Testis (tissue), 3 donors: ENCODE data around the gene MYO1B. TPM values are rescaled to one million over a fixed set of nuclear protein-coding genes. Genes with fewer than 3 reads are reported as not detected.

Experiments
- DNase-seq: peaks from one replicate; pipeline ENCODE4 v3.0.0-alpha.2; 2019
- H3K27ac ChIP-seq, 2 donors: fragments of 200-600 bp; sonication (generic); one replicate each; pipeline ENCODE4 v1.5.1; 2019
- H3K27me3 ChIP-seq: fragments of 200-600 bp; sonication (generic); one replicate; pipeline ENCODE4 v1.5.1; 2019
- H3K36me3 ChIP-seq: fragments of 200-600 bp; sonication (generic); one replicate; pipeline ENCODE4 v1.5.1; 2017; ENCODE audit warnings: low read depth; ENCODE audit errors: missing control alignments
- H3K4me1 ChIP-seq: fragments of 200-600 bp; sonication (generic); one replicate; pipeline ENCODE4 v1.5.1; 2019
- H3K4me3 ChIP-seq, 2 donors: fragments of 200-600 bp; sonication (generic); one replicate each; pipeline ENCODE4 v1.5.1; 2017 to 2019
- H3K9me3 ChIP-seq: fragments of 200-600 bp; sonication (generic); one replicate; pipeline ENCODE4 v1.5.1; 2017
- CTCF ChIP-seq, 3 experiments: fragments of 450-650 bp in 2 of 3; fragments of 200-600 bp in 1 of 3; sonication (generic) in 1 of 3; IDR thresholded peaks; one replicate each; pipeline ENCODE4 v1.5.1; 2016 to 2019; ENCODE audit warnings: antibody characterized with exemption in 3 of 3, mild to moderate bottlenecking in 2 of 3, moderate library complexity in 1 of 3
- POLR2A ChIP-seq: fragments of 450-650 bp; IDR thresholded peaks from one replicate; pipeline ENCODE4 v1.6.1; 2017; ENCODE audit warnings: antibody characterized with exemption, mild to moderate bottlenecking, moderate library complexity
- WGBS, 2 donors: methylation state at CpG; one replicate each; pipeline ENCODE4 v1.1.5; 2018; 5-methylcytosine and 5-hydroxymethylcytosine counted together
- intact Hi-C: fragments of 100-400 bp; cut with DNase I; formaldehyde crosslinking; loops from one replicate; pipeline ENCODE4 v1.15.1; 2023; ENCODE audit warnings: low total_unique reads
- polyA plus RNA-seq: library from polyadenylated mRNA; stranded (reverse); fragments of 350-450 nt; fragmentation: Illumina TruSeq; extraction: RNeasy Lipid Tissue Mini Kit (QIAGEN cat#74804); gene quantifications from one replicate; pipeline ENCODE4 v1.2.3, GENCODE V29; 2014; ENCODE audit warnings: low read depth, low replicate concordance; ENCODE audit not compliant: insufficient read depth
- total RNA-seq, 2 donors: library from RNA; depleted of rRNA; stranded (reverse); fragments of >200 nt; gene quantifications; one replicate each; pipeline ENCODE4 v1.2.3, GENCODE V29; 2016

MYO1B gene
- total and polyA plus RNA-seq, 3 donors from 2014 or later, result 14.5 to 30.8 (median 26.8) TPM

- Histone ChIP-seq H3K27ac (peak overlapping the region; percentile 52 to 83), H3K9me3 (no peaks in the 10 kb centered on the region), H3K4me3 (peak overlapping the region; percentile 69 to 79), H3K27me3 (no peaks in the 10 kb centered on the region), H3K36me3 (no peaks in the 10 kb centered on the region), H3K4me1 (peaks cover 5% of the 10 kb centered on the region)
- WGBS, 2 donors, result 6 to 9% methylated on average over 21 to 34 of the region's 34 CpGs
- intact Hi-C loops, result no loop called here
- DNase-seq, result peak; percentile 61
- TF ChIP-seq POLR2A (no peak), CTCF (IDR thresholded peaks at IDR 0.05) (no peak)
These were observed 796 bp downstream of the MYO1B start for GRCh38 chr2:191245869-191246531.

GRCh38 chr2:191246820-191247380, 1.7 kb downstream of the MYO1B start:
- intact Hi-C loops, result no loop called here
- 40 to 51% methylated on average over 6 of the region's 6 CpGs for WGBS, 2 donors
- peak overlapping the region in 1 of 2 donors; percentile 83 for H3K27ac ChIP-seq
- H3K27me3 ChIP-seq, result no peaks in the 10 kb centered on the region
- H3K4me3 ChIP-seq, result peak overlapping the region in 1 of 2 donors; percentile 69
- peaks cover 5% of the 10 kb centered on the region for H3K4me1 ChIP-seq
- no peak for DNase-seq
- no peaks in the 10 kb centered on the region for H3K36me3 ChIP-seq
- H3K9me3 ChIP-seq, result no peaks in the 10 kb centered on the region
- no peak for TF ChIP-seq CTCF (IDR thresholded peaks at IDR 0.05)

GRCh38 chr2:191247381-191248057, 2.3 kb downstream of the MYO1B start:
- DNase-seq, result no peak
- Histone ChIP-seq H3K27me3 (no peaks in the 10 kb centered on the region), H3K36me3 (no peaks in the 10 kb centered on the region), H3K4me3 (no peak overlapping the region), H3K27ac (peak overlapping the region in 1 of 2 donors; percentile 83), H3K9me3 (no peaks in the 10 kb centered on the region), H3K4me1 (peaks cover 5% of the 10 kb centered on the region)
- TF ChIP-seq CTCF (IDR thresholded peaks at IDR 0.05), result no peak
- no peak for TF ChIP-seq POLR2A
- intact Hi-C loops, result no loop called here
- 41 to 44% methylated on average over 5 of the region's 5 CpGs for WGBS, 2 donors

- H3K4me1 ChIP-seq, result peaks cover 5% of the 10 kb centered on the region
- WGBS, 2 donors, result 40 to 52% methylated on average over 2 of the region's 2 CpGs
- intact Hi-C loops, result no loop called here
- no peak for DNase-seq
- H3K9me3 ChIP-seq, result no peaks in the 10 kb centered on the region
- H3K27me3 ChIP-seq, result no peaks in the 10 kb centered on the region
- H3K4me3 ChIP-seq, result no peak overlapping the region
- H3K27ac ChIP-seq, result no peak overlapping the region
- no peak for TF ChIP-seq POLR2A
- TF ChIP-seq CTCF (IDR thresholded peaks at IDR 0.05), result no peak
- H3K36me3 ChIP-seq, result no peaks in the 10 kb centered on the region
These were observed 4.1 kb downstream of the MYO1B start for GRCh38 chr2:191249156-191249813.
